GM12801 (cell line): ENCODE results near the gene ARHGAP8.

Experiments
- TF ChIP-seq, protein P1 (sequence below): IDR thresholded peaks from one replicate; pipeline ENCODE4 v1.5.1; 2011; ENCODE audit warnings: control low read depth; ENCODE audit not compliant: insufficient read length; ENCODE audit errors: extremely low read depth

ARHGAP8 gene

DNA sequence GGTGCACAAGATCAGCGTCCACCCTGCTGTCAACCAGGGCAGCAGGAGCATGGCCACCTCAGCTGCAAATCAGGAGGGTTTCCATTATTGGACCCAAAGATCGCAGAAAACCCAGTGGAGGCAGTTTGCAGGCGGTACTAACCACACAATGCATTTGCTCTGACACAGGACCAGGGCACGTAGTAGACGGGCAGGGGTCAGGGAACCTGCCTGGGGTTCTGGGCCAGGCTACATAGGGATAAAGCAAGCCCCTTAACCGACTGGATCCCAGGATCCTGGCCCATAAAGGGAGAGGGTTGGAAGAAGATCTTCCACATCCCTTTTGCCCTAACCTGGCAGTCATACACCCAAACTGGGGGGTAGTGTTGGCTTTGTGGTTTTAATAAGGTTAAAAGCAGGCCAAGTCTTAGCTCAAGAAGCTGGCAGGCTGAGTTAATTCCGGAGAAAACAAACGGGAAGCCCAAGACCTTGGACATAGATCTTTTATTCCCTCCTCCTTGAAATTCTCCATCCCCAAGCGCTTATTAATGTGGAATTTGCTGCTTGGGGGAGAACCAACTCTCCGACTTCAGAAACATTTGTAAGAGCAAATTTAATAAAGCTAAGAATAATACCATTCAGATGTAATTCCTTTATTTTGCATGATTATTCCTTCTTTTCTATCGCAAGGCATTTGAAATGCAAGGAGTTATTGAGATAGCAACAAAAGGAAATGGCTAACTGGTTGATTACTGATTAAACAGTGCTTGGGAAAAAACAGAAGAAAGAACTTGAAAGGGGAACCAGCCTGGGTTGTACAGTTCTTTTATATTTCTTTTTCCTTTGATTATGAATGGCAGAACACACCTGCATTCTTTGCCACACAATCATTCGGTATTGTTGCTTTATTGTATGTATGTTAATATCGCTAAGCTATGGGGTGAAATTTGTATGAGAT is 6.3 kb upstream of the ARHGAP8 start:
- TF ChIP-seq, protein P1, sequence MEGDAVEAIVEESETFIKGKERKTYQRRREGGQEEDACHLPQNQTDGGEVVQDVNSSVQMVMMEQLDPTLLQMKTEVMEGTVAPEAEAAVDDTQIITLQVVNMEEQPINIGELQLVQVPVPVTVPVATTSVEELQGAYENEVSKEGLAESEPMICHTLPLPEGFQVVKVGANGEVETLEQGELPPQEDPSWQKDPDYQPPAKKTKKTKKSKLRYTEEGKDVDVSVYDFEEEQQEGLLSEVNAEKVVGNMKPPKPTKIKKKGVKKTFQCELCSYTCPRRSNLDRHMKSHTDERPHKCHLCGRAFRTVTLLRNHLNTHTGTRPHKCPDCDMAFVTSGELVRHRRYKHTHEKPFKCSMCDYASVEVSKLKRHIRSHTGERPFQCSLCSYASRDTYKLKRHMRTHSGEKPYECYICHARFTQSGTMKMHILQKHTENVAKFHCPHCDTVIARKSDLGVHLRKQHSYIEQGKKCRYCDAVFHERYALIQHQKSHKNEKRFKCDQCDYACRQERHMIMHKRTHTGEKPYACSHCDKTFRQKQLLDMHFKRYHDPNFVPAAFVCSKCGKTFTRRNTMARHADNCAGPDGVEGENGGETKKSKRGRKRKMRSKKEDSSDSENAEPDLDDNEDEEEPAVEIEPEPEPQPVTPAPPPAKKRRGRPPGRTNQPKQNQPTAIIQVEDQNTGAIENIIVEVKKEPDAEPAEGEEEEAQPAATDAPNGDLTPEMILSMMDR, result no peak

GRCh38 chr22:44748524-44748923 is 3.9 kb upstream of the ARHGAP8 start:
- TF ChIP-seq, protein P1, result no peak

DNA sequence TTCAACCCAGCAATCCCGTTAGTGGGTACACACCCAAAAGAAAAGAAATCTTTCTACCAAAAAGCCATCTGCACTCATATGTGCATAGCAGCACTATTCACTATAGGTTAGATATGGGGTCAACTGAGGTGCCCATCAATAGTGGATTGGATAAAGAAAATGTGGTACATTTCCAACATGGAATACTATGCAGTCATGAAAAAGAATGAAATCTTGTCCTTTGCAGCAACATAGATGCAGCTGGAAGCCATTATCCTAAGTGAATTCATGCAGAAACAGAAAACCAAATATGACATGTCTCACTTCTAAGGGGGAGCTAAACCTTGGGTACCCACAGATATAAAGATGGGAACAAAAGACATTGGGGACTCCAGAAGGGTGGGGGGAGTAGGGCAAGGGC is 1.9 kb upstream of the ARHGAP8 start:
- TF ChIP-seq, protein P1, result no peak

DNA sequence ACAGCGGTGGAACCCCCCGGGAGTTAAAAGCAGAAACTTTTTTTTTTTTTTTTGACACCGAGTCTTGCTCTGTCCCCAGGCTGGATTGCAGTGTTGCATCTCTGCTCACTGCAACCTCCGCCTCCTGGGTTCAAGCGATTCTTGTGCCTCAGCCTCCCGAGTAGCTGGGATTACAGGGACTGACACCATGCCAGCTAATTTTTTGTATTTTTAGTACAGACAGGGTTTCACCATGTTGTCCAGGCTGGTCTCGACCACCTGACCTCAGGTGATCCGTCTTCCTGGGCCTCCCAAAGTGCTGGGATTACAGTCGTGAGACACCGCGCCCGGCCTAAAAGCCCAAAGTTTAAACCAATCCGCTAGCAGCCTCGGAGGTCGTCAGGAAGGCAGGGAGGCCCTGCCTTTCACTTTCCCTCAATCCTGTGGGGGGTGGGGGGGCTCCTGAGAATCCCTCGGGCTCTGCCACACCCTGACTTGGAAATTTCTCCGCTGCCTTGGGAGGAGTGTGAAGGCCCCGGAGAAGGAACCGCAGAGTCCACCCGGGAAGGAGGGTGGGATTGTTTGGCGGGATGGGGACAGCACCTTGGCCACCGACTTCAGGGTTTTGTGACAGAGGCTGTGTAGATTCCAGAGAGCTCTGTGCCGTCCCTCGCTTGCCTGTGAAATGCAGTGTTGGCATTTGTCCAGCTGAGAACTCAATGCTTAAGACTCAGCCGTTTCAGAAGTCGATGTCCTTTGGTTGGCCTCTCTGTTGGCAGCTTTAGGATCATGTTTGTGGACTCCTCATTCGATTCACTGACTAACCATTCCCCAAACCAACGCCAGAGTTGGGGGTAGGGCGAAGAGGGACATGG is 1.0 kb downstream of the ARHGAP8 start:
- TF ChIP-seq, protein P1, result no peak

DNA sequence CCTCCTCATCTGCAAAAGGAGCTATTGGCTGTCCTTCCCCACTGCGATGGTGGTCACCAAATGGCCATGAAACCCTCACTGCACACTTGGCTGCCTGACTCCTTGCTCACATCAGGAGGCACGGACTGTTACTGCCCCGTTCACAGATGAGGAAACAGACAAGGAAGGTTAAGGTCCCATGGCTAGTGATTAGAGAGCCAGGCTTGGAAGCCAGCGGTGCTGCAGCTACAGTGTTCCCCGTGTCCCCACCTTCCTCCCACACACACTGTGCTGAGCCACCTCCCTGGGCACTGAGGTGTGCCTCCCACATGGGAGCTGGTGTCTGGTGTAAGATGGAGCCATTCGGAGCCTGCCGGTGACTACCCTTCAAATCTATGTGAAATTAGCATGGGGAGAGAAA is 2.6 kb downstream of the ARHGAP8 start:
- TF ChIP-seq, protein P1, result no peak

DNA sequence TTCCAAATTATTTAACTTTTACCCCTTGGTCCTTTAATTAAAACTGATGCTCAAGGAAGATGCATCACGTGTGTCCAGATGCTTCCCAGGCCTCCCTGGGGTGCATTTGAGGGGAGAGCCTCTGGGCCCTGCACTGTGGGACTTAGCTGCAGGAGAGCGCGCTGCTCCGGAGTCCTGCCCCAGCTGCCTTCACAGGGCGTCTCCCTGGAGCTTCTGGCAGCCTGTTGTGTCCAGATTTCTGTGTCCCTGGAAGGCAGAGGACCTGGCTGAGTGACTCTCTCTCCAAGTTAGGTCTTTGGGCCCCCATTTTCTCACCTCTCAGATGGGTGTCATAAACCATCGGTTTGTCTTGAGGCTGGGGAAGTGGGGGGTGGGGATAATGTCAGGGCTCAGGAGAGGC is 3.0 kb downstream of the ARHGAP8 start:
- TF ChIP-seq, protein P1, result no peak

DNA sequence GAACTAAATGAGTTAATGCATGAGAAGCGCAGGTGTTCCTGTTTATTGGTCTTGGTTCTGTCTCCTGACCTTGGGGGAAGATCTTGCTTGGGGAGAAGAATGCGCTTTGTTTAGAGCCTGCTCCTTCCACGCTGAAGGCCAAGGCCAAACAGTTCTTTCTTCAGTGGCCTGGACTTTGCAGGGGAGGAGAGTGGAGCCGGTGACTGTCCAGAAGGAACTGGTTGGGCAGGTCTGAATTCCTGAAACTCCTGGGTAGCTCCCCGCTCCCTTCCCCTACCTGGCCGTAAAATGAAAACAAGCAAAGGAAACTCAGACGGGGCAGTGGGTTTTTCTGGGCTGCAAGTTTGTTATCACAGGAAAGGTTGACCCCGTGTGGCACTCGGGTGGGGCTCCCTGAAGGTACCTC is 3.6 kb downstream of the ARHGAP8 start:
- TF ChIP-seq, protein P1, result no peak
